Breast epithelium (tissue), 4 donors: ENCODE data around the gene FBXW4. TPM values are rescaled to one million over a fixed set of nuclear protein-coding genes. Genes with fewer than 3 reads are reported as not detected.

Source experiments
- DNase-seq, 2 donors: peaks; one replicate each; pipeline ENCODE4 v3.0.0-alpha.2; 2019; ENCODE audit warnings: low spot score in 2 of 2
- H3K27ac ChIP-seq, 2 donors: fragments of 200-600 bp; sonication (generic) in 1 of 2; one replicate each; pipeline ENCODE4 v1.5.1; 2016 to 2019; ENCODE audit warnings: mild to moderate bottlenecking in 1 of 2
- H3K27me3 ChIP-seq, 2 donors: fragments of 200-600 bp; sonication (generic) in 1 of 2; one replicate each; pipeline versions ENCODE4 v1.5.1 to v1.6.0; 2017 to 2019; ENCODE audit warnings: control low read depth in 1 of 2, mild to moderate bottlenecking in 1 of 2
- H3K36me3 ChIP-seq: fragments of 200-600 bp; one replicate; pipeline ENCODE4 v1.5.1; 2019
- H3K4me1 ChIP-seq, 2 donors: fragments of 200-600 bp; sonication (generic); one replicate each; pipeline ENCODE4 v1.5.1; 2016 to 2019; ENCODE audit warnings: control low read depth in 1 of 2
- H3K4me3 ChIP-seq, 3 donors: fragments of 200-600 bp; sonication (generic); 1 replicate in 2 of 3; 2 replicates in 1 of 3; pipeline ENCODE4 v1.5.1; 2016 to 2019; ENCODE audit warnings: mild to moderate bottlenecking in 3 of 3, moderate library complexity in 2 of 3
- H3K9me3 ChIP-seq, 2 donors: fragments of 200-600 bp; sonication (generic) in 1 of 2; one replicate each; pipeline ENCODE4 v1.5.1; 2016 to 2019; ENCODE audit warnings: control low read depth in 1 of 2
- POLR2A ChIP-seq: fragments of 450-650 bp; IDR thresholded peaks from one replicate; pipeline ENCODE4 v1.6.1; 2016; ENCODE audit warnings: antibody characterized with exemption, mild to moderate bottlenecking, moderate library complexity
- POLR2AphosphoS5 ChIP-seq, 3 donors: sonication (generic); formaldehyde crosslinking; IDR thresholded peaks; one replicate each; pipeline ENCODE4 v1.6.1; 2017; ENCODE audit warnings: antibody characterized with exemption in 3 of 3
- intact Hi-C: fragments of 100-400 bp; cut with DNase I; formaldehyde crosslinking; loops from one replicate; pipeline ENCODE4 v1.15.1; 2023; ENCODE audit warnings: low total_unique reads
- total RNA-seq, 3 donors: library from RNA; depleted of rRNA; stranded (reverse); fragments of >200 nt; gene quantifications; one replicate each; pipeline ENCODE4 v1.1.0, GENCODE V29; 2016
- TF ChIP-seq, protein P1 (sequence below), 3 donors: fragments of 450-650 bp; IDR thresholded peaks; one replicate each; pipeline ENCODE4 v1.5.1; 2016 to 2017; ENCODE audit warnings: antibody characterized with exemption in 3 of 3, mild to moderate bottlenecking in 3 of 3, moderate library complexity in 3 of 3

Gene FBXW4
- total RNA-seq, 3 donors from 2014 or later, result 68.0 to 95.7 (median 74.7) TPM

DNA sequence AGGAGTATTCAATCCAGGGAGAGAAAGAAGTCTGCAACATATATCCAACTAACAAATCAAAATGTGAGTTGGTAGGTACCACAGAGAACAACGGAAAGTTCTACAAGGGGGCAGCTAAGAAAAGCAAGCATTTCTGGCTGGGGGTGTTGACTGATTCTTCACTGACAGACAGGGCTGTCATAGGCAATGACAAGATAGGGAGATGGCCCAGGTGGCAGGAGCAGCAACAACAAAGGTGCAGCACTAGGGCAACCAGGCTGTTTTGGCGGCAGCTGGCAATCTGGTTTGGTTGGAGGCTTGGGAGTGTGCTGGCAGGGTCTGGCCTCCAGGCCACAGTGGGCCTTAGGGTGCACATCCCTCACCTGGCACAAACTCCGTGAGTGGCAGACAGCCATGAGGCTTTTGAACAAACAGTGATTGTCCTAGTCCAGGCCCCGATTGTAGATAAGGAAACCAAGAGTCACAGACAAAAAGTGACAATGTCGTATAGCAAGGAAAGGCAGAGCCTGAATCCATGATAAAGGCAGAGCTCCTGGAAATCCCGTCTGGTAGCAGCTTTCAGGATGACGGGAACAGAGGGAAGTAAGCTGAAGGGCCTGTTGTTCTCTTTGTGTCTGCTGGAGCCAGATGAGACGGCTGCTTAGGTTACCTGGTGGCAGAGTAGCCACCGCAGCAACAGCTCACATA, 78.4 kb downstream of the FBXW4 start:
- TF ChIP-seq POLR2AphosphoS5 (IDR thresholded peaks at IDR 0.05) (no peak), POLR2A (no peak)
- TF ChIP-seq, protein P1, sequence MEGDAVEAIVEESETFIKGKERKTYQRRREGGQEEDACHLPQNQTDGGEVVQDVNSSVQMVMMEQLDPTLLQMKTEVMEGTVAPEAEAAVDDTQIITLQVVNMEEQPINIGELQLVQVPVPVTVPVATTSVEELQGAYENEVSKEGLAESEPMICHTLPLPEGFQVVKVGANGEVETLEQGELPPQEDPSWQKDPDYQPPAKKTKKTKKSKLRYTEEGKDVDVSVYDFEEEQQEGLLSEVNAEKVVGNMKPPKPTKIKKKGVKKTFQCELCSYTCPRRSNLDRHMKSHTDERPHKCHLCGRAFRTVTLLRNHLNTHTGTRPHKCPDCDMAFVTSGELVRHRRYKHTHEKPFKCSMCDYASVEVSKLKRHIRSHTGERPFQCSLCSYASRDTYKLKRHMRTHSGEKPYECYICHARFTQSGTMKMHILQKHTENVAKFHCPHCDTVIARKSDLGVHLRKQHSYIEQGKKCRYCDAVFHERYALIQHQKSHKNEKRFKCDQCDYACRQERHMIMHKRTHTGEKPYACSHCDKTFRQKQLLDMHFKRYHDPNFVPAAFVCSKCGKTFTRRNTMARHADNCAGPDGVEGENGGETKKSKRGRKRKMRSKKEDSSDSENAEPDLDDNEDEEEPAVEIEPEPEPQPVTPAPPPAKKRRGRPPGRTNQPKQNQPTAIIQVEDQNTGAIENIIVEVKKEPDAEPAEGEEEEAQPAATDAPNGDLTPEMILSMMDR (IDR thresholded peaks at IDR 0.05), result no peak
- H3K4me1 ChIP-seq, result no peaks in the 10 kb centered on the region
- no peak overlapping the region for H3K4me3 ChIP-seq
- intact Hi-C loops, result no loop called here
- no peaks in the 10 kb centered on the region for H3K36me3 ChIP-seq
- peak overlapping the region; percentile 50 to 60 for H3K27ac ChIP-seq
- H3K9me3 ChIP-seq, result no peaks in the 10 kb centered on the region
- H3K27me3 ChIP-seq, result no peaks in the 10 kb centered on the region
- peak in 1 of 2 donors; percentile 22 for DNase-seq

DNA sequence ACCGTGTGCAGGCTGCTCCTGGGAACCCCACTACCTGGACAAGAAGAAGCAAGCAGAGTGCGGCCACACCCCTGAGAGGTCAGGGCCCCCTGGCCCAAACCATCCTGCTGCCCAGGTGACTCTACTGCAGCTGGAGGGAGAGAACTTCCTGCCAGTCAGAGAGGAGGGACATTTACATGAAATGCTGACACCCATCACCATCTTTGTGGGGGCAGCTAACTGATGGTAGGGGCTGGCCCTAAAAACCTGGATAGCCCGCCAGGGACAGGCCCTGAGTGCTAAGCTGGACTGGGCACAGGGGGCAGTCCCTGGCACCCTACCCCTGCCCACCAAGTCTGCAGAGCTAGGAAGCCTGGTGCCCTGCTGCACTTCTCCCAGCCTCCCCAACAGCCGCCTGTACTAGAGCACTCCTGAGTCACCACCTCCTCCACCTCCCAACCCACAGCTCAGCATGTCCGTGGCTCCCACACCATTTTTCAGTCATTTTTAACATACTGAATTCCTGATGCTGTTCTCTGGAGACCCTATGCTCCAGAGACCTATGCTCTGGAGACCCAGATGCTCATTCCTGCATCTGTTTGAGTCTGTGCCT, 79.3 kb downstream of the FBXW4 start:
- H3K9me3 ChIP-seq, result no peaks in the 10 kb centered on the region
- H3K27me3 ChIP-seq, result no peaks in the 10 kb centered on the region
- no peaks in the 10 kb centered on the region for H3K36me3 ChIP-seq
- H3K4me1 ChIP-seq, result no peaks in the 10 kb centered on the region
- TF ChIP-seq POLR2AphosphoS5 (IDR thresholded peaks at IDR 0.05) (no peak), POLR2A (no peak)
- TF ChIP-seq, protein P1 (IDR thresholded peaks at IDR 0.05), result no peak
- intact Hi-C loops, result no loop called here
- DNase-seq, result no peak
- H3K4me3 ChIP-seq, result no peak overlapping the region
- no peak overlapping the region for H3K27ac ChIP-seq

DNA sequence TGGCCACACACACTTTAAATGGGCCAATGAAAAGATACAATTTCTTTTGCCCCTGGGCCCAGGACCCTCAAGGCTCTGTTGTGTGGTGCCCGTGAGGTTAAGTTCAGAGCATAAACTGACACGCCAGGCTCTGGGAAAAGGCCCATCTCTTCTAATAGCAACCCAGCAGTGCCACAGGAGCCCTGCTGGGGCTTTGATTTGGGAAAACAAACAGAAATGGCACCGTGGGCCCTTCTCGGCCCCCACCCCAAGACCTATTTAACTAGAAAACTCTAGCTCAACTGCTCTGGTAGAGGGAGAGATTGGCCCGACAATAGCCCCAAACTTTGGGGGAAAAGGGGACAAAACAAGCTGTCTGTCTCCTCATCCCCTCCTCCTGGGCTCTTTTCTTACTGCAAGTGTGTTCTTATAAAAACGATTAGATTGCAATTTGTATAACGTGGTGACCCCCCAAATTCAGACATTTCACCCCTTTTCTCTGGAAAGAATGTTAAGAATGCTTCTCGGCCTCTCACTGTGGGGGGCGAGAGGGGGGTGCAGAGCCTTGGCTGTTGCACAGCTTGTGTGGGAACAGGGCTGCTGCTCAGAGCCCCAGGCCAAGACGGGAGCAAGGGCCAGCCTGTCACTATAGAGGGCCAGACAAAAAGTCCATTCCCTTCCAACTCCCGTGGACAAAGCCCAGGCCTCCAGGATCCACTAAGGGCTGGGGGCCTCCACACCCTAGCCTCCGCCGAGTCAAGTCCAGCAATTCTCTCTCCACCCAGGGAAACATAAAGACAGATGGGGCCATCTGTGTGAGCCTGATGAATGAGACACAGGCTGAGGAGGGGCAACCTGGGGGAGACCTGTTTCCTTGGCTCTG, 80.1 kb downstream of the FBXW4 start:
- Histone ChIP-seq H3K27me3 (no peaks in the 10 kb centered on the region), H3K4me1 (no peaks in the 10 kb centered on the region), H3K36me3 (no peaks in the 10 kb centered on the region), H3K4me3 (no peak overlapping the region), H3K27ac (no peak overlapping the region), H3K9me3 (no peaks in the 10 kb centered on the region)
- TF ChIP-seq, protein P1 (IDR thresholded peaks at IDR 0.05), result no peak
- TF ChIP-seq POLR2AphosphoS5 (IDR thresholded peaks at IDR 0.05) (no peak), POLR2A (no peak)
- intact Hi-C loops, result no loop called here
- DNase-seq, result no peak

DNA sequence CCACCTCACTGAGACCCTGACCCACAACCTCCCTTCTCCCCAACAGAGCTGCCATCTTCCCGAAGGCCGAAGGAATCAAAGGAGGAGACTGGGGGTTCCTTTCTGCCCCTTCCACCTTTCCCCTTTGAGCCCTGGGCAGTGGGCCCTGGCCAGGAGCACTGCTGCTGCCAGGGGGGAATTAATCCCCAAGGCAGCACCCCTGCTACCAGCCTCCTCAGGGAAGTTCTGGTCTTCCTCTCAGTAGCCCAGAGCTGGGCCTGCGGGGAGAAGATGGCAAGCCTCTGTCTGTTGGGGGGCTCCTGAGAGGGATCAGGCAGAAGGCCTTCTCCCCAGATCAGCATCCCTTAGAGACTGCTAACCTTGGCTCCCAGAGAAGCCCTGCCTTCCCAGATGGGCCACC, 81.3 kb downstream of the FBXW4 start:
- Histone ChIP-seq H3K27ac (no peak overlapping the region), H3K9me3 (no peaks in the 10 kb centered on the region), H3K4me3 (no peak overlapping the region), H3K36me3 (no peaks in the 10 kb centered on the region), H3K4me1 (no peaks in the 10 kb centered on the region), H3K27me3 (no peaks in the 10 kb centered on the region)
- TF ChIP-seq, protein P1 (IDR thresholded peaks at IDR 0.05), result no peak
- no peak for TF ChIP-seq POLR2A
- no peak for TF ChIP-seq POLR2AphosphoS5 (IDR thresholded peaks at IDR 0.05)
- DNase-seq, result no peak
- intact Hi-C loops, result no loop called here

DNA sequence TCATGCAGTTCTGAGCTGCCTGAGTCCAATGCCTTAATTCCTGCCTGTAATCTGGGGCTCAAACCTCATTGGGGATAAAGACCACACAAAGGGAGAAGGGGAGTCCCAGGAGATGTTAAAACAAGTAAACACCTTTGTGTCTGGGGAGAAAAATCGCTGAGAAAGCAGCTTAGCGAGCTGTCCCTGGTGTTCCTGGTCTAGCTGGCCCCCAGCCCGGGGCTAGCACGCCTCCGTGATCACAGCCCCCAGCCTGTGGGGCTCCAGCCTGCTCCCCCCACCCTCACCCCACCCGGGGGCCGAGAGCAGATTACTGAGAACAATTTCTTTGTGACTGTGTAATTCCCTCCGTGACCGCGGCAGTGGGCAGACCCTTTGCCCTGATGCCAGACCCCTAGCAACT, 82.1 kb downstream of the FBXW4 start:
- DNase-seq, result no peak
- TF ChIP-seq, protein P1 (IDR thresholded peaks at IDR 0.05), result no peak
- TF ChIP-seq POLR2A (no peak), POLR2AphosphoS5 (IDR thresholded peaks at IDR 0.05) (no peak)
- Histone ChIP-seq H3K9me3 (no peaks in the 10 kb centered on the region), H3K4me1 (no peaks in the 10 kb centered on the region), H3K36me3 (no peaks in the 10 kb centered on the region), H3K27ac (peak overlapping the region in 1 of 2 donors; percentile 9), H3K27me3 (no peaks in the 10 kb centered on the region), H3K4me3 (no peak overlapping the region)
- intact Hi-C loops, result no loop called here
